GM12878 (cell line): Measurements from ENCODE around the gene USP38.

Source experiments
- EP300 ChIP-seq, 2 experiments: fragments of 150-350 bp in 1 of 2; IDR thresholded peaks; 2 replicates each; pipeline ENCODE4 v1.6.1; 2011 to 2012; ENCODE audit warnings: low read depth in 2 of 2, low read length in 2 of 2, borderline replicate concordance in 1 of 2, improper control_type of control experiment in 1 of 2, inconsistent platforms in 1 of 2; ENCODE audit not compliant: control insufficient read depth in 1 of 2
- EZH2 ChIP-seq: IDR thresholded peaks from 2 replicates; pipeline ENCODE4 v1.6.1; 2012; ENCODE audit warnings: low read depth, mild to moderate bottlenecking, control low read depth, inconsistent platforms, low read length, borderline replicate concordance; ENCODE audit not compliant: control insufficient read depth
- FOXK2 ChIP-seq: fragments of 450-650 bp; IDR thresholded peaks from 2 replicates; pipeline ENCODE4 v1.6.1; 2017; ENCODE audit warnings: mild to moderate bottlenecking, moderate library complexity
- MAX ChIP-seq: IDR thresholded peaks from 2 replicates; pipeline ENCODE4 v1.6.1; 2012; ENCODE audit warnings: low read depth, low read length, improper control_type of control experiment
- NR2C2 ChIP-seq: IDR thresholded peaks from 2 replicates; pipeline ENCODE4 v1.6.1; 2011; ENCODE audit warnings: borderline replicate concordance, low read depth; ENCODE audit not compliant: control insufficient read depth, insufficient read length
- PAX8 ChIP-seq: fragments of 450-650 bp; IDR thresholded peaks from 2 replicates; pipeline ENCODE4 v1.6.1; 2017; ENCODE audit warnings: mild to moderate bottlenecking, moderate library complexity
- POLR2A ChIP-seq: IDR thresholded peaks from 2 replicates; pipeline ENCODE4 v1.6.1; 2011; ENCODE audit warnings: low read depth, mild to moderate bottlenecking, low read length
- POLR2AphosphoS5 ChIP-seq: IDR thresholded peaks from 2 replicates; pipeline ENCODE4 v1.6.1; 2011; ENCODE audit warnings: mild to moderate bottlenecking, low read length, inconsistent platforms
- SIN3A ChIP-seq: IDR thresholded peaks from 2 replicates; pipeline ENCODE4 v1.6.1; 2012; ENCODE audit warnings: low read depth, low read length, improper control_type of control experiment
- SP1 ChIP-seq: IDR thresholded peaks from one replicate; pipeline ENCODE4 v1.6.1; 2011; ENCODE audit warnings: low read depth, low read length
- TARDBP ChIP-seq: IDR thresholded peaks from 2 replicates; pipeline ENCODE4 v1.6.1; 2016; ENCODE audit warnings: borderline replicate concordance
- ZZZ3 ChIP-seq: IDR thresholded peaks from 2 replicates; pipeline ENCODE4 v1.6.1; 2011; ENCODE audit warnings: low read depth; ENCODE audit not compliant: control insufficient read depth, insufficient read length
- TF ChIP-seq, protein P1 (sequence below), 3 experiments: IDR thresholded peaks in 2 of 3; conservative IDR thresholded peaks in 1 of 3; 2 replicates each; pipeline ENCODE4 v1.5.1; 2011; ENCODE audit warnings: low read depth in 3 of 3, low read length in 3 of 3, mild to moderate bottlenecking in 3 of 3, control low read depth in 2 of 3, moderate library complexity in 2 of 3, inconsistent platforms in 1 of 3, mixed read lengths in 1 of 3; ENCODE audit not compliant: control insufficient read depth in 2 of 3, insufficient read depth in 1 of 3; ENCODE audit errors: extremely low read depth in 1 of 3
- TF ChIP-seq, protein P2 (sequence below): IDR thresholded peaks from 2 replicates; pipeline ENCODE4 v1.6.1; 2012; ENCODE audit warnings: improper control_type of control experiment, low read depth, low read length; ENCODE audit not compliant: insufficient replicate concordance

DNA sequence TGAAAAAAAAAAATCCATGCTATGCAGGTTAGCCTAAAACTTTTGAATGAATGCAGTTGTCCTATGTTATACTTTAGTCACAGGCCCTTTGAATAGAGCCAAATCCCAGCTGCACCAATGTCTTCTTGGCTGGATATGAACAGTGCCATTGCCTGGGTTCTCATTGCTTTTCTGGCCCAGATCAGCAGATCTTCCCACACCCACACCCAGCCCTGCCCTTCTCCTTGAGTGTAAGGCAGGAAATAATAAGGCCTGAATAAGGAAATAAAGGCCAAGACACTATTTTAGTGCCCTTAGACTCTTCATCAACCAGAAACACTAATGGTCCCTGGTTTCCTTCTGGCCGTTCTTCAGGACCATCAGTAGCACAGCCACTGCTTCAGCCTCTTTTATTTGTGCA lies 66.6 kb downstream of the USP38 start:
- no peak for TF ChIP-seq EZH2
- TF ChIP-seq POLR2AphosphoS5 = no peak
- no peak for TF ChIP-seq EP300 (IDR thresholded peaks at IDR 0.05; ENCODE audit: borderline replicate concordance in 1 of 2, control insufficient read depth in 1 of 2, low read depth in 2 of 2, low read length in 2 of 2)
- no peak for TF ChIP-seq POLR2A
- TF ChIP-seq SP1 = no peak
- TF ChIP-seq, protein P1, sequence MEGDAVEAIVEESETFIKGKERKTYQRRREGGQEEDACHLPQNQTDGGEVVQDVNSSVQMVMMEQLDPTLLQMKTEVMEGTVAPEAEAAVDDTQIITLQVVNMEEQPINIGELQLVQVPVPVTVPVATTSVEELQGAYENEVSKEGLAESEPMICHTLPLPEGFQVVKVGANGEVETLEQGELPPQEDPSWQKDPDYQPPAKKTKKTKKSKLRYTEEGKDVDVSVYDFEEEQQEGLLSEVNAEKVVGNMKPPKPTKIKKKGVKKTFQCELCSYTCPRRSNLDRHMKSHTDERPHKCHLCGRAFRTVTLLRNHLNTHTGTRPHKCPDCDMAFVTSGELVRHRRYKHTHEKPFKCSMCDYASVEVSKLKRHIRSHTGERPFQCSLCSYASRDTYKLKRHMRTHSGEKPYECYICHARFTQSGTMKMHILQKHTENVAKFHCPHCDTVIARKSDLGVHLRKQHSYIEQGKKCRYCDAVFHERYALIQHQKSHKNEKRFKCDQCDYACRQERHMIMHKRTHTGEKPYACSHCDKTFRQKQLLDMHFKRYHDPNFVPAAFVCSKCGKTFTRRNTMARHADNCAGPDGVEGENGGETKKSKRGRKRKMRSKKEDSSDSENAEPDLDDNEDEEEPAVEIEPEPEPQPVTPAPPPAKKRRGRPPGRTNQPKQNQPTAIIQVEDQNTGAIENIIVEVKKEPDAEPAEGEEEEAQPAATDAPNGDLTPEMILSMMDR (IDR thresholded peaks at IDR 0.05 in 2 of 3, conservative IDR thresholded peaks at IDR 0.05 in 1 of 3; ENCODE audit: control insufficient read depth in 2 of 3, extremely low read depth in 1 of 3, insufficient read depth in 1 of 3, low read depth in 3 of 3, low read length in 3 of 3) = no peak
- TF ChIP-seq, protein P2, sequence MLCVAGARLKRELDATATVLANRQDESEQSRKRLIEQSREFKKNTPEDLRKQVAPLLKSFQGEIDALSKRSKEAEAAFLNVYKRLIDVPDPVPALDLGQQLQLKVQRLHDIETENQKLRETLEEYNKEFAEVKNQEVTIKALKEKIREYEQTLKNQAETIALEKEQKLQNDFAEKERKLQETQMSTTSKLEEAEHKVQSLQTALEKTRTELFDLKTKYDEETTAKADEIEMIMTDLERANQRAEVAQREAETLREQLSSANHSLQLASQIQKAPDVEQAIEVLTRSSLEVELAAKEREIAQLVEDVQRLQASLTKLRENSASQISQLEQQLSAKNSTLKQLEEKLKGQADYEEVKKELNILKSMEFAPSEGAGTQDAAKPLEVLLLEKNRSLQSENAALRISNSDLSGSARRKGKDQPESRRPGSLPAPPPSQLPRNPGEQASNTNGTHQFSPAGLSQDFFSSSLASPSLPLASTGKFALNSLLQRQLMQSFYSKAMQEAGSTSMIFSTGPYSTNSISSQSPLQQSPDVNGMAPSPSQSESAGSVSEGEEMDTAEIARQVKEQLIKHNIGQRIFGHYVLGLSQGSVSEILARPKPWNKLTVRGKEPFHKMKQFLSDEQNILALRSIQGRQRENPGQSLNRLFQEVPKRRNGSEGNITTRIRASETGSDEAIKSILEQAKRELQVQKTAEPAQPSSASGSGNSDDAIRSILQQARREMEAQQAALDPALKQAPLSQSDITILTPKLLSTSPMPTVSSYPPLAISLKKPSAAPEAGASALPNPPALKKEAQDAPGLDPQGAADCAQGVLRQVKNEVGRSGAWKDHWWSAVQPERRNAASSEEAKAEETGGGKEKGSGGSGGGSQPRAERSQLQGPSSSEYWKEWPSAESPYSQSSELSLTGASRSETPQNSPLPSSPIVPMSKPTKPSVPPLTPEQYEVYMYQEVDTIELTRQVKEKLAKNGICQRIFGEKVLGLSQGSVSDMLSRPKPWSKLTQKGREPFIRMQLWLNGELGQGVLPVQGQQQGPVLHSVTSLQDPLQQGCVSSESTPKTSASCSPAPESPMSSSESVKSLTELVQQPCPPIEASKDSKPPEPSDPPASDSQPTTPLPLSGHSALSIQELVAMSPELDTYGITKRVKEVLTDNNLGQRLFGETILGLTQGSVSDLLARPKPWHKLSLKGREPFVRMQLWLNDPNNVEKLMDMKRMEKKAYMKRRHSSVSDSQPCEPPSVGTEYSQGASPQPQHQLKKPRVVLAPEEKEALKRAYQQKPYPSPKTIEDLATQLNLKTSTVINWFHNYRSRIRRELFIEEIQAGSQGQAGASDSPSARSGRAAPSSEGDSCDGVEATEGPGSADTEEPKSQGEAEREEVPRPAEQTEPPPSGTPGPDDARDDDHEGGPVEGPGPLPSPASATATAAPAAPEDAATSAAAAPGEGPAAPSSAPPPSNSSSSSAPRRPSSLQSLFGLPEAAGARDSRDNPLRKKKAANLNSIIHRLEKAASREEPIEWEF = no peak
- TF ChIP-seq SIN3A = no peak
- no peak for TF ChIP-seq FOXK2
- no peak for TF ChIP-seq PAX8
- no peak for TF ChIP-seq NR2C2
- no peak for TF ChIP-seq ZZZ3
- TF ChIP-seq TARDBP = no peak
- TF ChIP-seq MAX = no peak
